Measurements from ENCODE around the gene PTPRE. TPM values are rescaled to one million over a fixed set of nuclear protein-coding genes. Genes with fewer than 3 reads are reported as not detected.

The PTPRE gene
- total RNA-seq, 1 experiment from 2014 or later, result 12.3 TPM

DNA sequence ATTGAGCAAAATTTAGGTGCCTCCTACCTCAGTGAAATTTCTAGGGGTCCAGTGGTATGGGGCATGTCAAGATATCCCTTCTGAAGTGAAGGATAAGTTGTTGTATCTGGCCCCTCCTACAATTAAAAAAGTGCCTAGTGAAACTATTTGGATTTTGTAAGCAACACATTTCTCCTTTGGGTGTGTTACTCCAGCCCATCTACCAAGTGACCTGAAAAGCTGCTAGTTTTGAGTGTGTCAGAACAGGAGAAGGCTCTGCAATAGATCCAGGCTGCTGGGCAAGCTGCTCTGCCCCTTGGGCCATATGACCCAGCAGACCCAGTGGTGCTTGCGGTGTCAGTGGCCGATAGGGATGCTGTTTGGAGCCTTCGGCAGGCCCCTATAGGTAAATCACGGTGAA lies 46.0 kb downstream of the PTPRE start:
- no peaks in the 10 kb centered on the region for H3K9me3 ChIP-seq (ENCODE audit: control insufficient read depth in 1 of 2, insufficient read depth in 1 of 2, low read depth in 1 of 2, low read length in 2 of 2)
- DNase-seq (ENCODE audit: low read depth, low spot score) (no peak), ATAC-seq (no peak)
- TF ChIP-seq SIN3A (IDR thresholded peaks at IDR 0.05; ENCODE audit: low read depth) (no peak), EZH2 (IDR thresholded peaks at IDR 0.05) (no peak), SP1 (IDR thresholded peaks at IDR 0.05; ENCODE audit: low read depth) (no peak), TCF7L2 (IDR thresholded peaks at IDR 0.05; ENCODE audit: borderline replicate concordance, extremely low read depth, insufficient read depth, insufficient read length) (no peak), CEBPB (IDR thresholded peaks at IDR 0.05; ENCODE audit: low read depth) (no peak), CBX3 (IDR thresholded peaks at IDR 0.05; ENCODE audit: low read depth) (no peak), JUND (IDR thresholded peaks at IDR 0.05) (no peak), POLR2AphosphoS5 (IDR thresholded peaks at IDR 0.05; ENCODE audit: low read depth, low read length) (no peak), EZH2phosphoT487 (IDR thresholded peaks at IDR 0.05; ENCODE audit: borderline replicate concordance) (no peak), RAD21 (IDR thresholded peaks at IDR 0.05; ENCODE audit: low read depth) (no peak), FOSL1 (IDR thresholded peaks at IDR 0.05; ENCODE audit: low read depth) (no peak), ZFX (IDR thresholded peaks at IDR 0.05) (no peak)
- TF ChIP-seq, protein P1, sequence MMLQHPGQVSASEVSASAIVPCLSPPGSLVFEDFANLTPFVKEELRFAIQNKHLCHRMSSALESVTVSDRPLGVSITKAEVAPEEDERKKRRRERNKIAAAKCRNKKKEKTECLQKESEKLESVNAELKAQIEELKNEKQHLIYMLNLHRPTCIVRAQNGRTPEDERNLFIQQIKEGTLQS (IDR thresholded peaks at IDR 0.05), result no peak
- TF ChIP-seq, protein P2, sequence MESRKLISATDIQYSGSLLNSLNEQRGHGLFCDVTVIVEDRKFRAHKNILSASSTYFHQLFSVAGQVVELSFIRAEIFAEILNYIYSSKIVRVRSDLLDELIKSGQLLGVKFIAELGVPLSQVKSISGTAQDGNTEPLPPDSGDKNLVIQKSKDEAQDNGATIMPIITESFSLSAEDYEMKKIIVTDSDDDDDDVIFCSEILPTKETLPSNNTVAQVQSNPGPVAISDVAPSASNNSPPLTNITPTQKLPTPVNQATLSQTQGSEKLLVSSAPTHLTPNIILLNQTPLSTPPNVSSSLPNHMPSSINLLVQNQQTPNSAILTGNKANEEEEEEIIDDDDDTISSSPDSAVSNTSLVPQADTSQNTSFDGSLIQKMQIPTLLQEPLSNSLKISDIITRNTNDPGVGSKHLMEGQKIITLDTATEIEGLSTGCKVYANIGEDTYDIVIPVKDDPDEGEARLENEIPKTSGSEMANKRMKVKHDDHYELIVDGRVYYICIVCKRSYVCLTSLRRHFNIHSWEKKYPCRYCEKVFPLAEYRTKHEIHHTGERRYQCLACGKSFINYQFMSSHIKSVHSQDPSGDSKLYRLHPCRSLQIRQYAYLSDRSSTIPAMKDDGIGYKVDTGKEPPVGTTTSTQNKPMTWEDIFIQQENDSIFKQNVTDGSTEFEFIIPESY (IDR thresholded peaks at IDR 0.05; ENCODE audit: extremely low read depth, insufficient replicate concordance, low read length), result no peak
- TF ChIP-seq, protein P3, sequence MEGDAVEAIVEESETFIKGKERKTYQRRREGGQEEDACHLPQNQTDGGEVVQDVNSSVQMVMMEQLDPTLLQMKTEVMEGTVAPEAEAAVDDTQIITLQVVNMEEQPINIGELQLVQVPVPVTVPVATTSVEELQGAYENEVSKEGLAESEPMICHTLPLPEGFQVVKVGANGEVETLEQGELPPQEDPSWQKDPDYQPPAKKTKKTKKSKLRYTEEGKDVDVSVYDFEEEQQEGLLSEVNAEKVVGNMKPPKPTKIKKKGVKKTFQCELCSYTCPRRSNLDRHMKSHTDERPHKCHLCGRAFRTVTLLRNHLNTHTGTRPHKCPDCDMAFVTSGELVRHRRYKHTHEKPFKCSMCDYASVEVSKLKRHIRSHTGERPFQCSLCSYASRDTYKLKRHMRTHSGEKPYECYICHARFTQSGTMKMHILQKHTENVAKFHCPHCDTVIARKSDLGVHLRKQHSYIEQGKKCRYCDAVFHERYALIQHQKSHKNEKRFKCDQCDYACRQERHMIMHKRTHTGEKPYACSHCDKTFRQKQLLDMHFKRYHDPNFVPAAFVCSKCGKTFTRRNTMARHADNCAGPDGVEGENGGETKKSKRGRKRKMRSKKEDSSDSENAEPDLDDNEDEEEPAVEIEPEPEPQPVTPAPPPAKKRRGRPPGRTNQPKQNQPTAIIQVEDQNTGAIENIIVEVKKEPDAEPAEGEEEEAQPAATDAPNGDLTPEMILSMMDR (IDR thresholded peaks at IDR 0.05 in 2 of 3, conservative IDR thresholded peaks at IDR 0.05 in 1 of 3; ENCODE audit: borderline replicate concordance in 1 of 3, insufficient read depth in 1 of 3, low read depth in 2 of 3, low read length in 2 of 3), result no peak
- TF ChIP-seq, protein P4, sequence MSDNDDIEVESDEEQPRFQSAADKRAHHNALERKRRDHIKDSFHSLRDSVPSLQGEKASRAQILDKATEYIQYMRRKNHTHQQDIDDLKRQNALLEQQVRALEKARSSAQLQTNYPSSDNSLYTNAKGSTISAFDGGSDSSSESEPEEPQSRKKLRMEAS (IDR thresholded peaks at IDR 0.05), result no peak
- ChIA-PET POLR2A (no interaction called here), CTCF (interaction anchor here (1.1 kb wide), 1 partner anchor 46 kb away, joined by 3 read pairs; the partner anchor contains the start of gene PTPRE), RAD21 (ENCODE audit: low non-redundant PET in 1 of 2, low total read pairs in 2 of 2, uncharacterized antibody in 2 of 2, unreplicated experiment in 2 of 2) (no interaction called here)
- no peaks in the 10 kb centered on the region for H3K9me2 ChIP-seq (ENCODE audit: insufficient read depth)
- H4K20me1 ChIP-seq (ENCODE audit: insufficient read depth), result no peaks in the 10 kb centered on the region
- H3K9ac ChIP-seq (ENCODE audit: low read length), result no peak overlapping the region
- H3K4me2 ChIP-seq (ENCODE audit: low read length), result no peak overlapping the region
- H3K27me3 ChIP-seq (ENCODE audit: insufficient read depth, low read length), result no peaks in the 10 kb centered on the region
- H3K27ac ChIP-seq (ENCODE audit: low read depth, low read length), result no peak overlapping the region
- no TSS peak for BruUV-seq (replicated peaks)
- no peaks in the 10 kb centered on the region for H3K79me2 ChIP-seq (ENCODE audit: insufficient read depth, low read length)
- H2AFZ ChIP-seq (ENCODE audit: low read depth, low read length, poor library complexity, severe bottlenecking), result no peak overlapping the region
- intact Hi-C loops (cut with micrococcal nuclease), result no loop called here
- no peaks in the 10 kb centered on the region for H3K4me1 ChIP-seq (ENCODE audit: control insufficient read depth in 1 of 2, insufficient read depth in 2 of 2, low read length in 2 of 2)
- no peaks in the 10 kb centered on the region for H3K36me3 ChIP-seq (ENCODE audit: control insufficient read depth in 1 of 2, insufficient read depth in 2 of 2, low read length in 2 of 2)
- no peak overlapping the region for H3K4me3 ChIP-seq (replicated peaks in 1 of 2; ENCODE audit: low read depth in 1 of 2, low read length in 2 of 2)

Data from HCT116 (cell line).